NOMO-1 (cell line): ENCODE measurements around the gene NODAL.

Experiments used
- DNase-seq, 2 experiments: peaks; one replicate each; lab custom pipeline; 2025; ENCODE audit not compliant: unreplicated experiment in 2 of 2; lab: John Stamatoyannopoulos, UW

The NODAL gene

DNA sequence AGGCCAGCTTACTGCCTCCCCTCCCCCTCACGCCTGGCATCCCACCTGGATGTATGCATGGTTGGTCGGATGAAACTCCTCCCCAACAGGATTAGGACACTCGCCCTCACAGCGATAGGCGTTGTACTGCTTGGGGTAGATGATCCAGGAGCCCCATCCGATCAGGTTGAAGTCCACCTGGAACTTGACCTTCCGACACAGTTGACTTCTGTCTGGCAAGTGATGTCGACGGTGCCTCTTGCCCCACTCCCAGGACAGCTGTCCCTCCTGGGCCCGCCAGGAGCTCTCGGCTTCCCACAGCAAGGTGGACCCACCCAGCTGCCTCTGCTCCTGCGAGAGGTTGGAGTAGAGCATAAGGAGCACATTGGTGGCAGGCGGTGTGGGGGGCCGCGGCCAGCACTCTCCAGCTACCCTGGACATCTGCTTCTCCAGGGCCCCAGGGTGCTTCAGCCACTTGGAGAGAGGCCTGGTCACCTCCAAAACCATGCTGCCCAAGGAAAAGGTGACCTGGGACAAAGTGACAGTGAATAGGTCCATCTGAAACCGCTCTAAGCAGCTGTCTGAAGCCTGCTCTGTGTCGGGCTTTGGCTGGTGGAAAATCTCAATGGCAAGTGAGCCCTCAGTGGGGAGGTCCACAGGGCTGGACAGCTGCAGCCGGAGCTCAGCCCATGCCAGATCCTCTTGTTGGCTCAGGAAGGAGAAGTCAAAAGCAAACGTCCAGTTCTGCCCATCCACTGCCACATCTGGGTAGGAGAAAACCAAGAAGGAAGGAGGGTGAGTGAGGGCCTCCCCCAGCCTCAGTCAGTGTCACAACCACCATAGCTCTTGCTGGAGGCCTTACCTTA lies 6.0 kb downstream of the NODAL start:
- DNase-seq: no peak

DNA sequence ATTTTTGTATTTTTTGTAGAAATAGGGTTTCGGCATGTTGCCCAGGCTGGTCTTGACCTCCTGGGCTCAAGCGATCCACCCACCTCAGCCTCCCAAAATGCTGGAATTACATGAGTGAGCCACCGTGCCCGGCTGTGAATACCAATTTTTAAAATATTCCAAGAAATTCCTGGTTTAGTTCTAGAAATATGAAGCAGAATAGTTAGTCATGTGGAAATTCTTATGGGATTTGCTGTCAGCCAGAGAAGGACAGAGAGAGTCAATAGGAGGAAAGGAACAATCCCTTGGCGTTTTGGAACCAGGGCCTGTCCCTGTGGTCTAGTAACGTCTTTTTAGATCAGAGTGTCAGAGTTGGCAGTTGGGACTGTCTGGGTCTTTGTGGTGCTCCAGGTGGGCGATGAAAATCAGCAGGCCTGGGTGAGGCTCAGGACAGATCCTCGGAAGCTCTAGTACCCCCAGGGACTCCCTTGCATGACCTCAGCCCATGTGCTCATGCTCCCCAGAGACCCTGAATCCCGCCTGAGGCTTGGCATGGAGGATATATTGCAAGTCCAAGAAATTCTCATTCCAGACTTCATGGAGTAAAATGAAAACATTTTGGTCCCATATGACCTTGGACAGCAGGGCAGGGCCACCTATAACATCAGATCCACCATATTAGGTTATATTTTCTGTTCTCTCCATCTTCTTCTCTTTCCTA lies 7.8 kb downstream of the NODAL start:
- DNase-seq: no peak

DNA sequence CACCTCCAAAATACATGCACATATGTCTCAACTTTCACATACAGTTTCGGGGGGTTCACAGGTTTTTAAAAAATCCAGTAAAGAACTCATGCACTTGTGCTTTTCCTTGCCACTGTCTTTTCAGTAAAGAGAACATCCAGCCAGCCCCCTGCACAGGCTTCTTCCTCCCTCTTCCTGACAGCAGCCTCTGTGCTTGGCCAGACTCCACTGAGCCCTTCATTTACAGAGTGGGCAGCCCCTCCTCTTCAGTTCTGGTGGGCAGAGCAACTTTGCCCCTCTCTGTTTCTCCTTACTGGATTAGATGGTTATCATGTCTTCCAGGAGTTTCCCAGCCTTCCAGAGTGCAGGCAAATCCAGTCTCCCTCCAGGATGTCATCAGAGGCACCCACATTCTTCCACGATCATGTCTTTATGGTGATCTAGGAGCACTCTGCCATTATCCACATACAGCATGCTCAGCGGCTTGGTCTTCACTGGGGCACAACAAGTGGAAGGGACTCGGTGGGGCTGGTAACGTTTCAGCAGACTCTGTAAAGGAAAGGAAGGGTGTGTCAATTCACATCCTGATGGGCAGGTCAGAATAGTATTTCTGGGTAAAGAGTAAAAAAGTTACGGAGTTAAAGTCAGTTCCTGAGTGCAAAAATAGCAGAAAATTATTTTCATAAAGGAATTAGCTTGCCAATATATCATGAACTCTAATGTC lies 8.8 kb downstream of the NODAL start:
- no peak for DNase-seq

DNA sequence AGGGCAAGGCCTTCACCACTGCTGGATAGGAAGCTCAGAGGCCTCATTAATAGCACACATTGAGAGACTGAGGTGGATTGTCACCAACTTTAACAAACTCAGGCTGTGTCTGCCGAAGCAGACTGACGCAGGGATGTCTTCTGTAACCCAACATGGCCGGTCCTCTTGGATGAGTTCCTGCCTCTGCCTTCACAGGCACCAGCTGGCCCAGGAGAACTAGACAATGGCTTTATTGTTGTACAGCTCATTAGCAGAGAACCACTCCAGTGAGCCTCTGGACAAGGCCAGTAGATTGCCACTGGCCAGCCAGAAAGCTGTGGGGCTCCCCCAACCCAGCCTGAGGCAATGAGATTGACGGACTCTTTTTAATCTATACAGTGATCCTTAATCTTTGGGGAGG lies 9.4 kb downstream of the NODAL start:
- DNase-seq: no peak

DNA sequence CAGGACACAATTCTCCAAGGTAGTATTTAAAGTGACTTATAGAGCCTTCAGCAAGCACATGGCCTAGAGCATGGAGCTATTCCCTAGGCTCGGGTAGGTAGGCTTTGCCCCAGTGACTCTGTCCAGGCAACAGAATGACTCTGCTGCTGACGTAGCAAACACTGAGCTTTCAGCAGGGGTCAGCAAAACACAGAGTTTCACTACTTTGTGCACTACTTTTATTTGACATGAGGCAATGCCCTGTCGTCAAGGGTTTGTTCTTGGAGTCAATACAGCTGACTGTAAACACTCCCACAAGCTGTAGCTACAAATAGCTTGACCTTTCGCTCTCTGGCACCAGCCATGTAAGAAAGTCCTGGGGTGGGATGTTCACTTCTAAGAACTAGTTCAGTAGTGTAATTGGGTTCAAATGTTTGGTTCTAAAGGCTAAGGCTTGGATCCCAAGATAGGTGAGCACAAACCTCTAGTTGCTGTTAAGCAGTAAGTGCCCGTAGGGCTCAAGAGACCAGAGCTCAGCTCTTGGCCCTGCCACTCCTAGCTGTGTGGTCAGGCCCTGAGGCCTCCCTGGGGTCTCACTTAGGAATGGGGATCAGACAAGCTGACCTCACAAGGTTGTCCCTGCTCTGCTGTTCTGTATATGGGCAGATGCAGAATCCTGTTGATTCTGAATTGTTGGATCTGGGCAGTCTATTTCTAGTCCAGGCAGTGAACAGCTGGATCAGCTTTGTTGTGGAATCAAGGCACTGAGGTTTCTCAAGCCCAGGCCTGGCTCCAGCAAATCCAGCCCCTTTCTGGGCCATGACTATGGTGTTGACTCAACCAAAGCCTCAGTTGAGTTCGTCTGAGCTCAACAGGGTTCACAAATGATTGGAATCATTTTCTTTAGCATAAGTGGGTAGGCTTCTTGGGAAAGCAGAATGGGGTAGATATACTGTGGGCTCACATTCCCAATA lies 10.7 kb downstream of the NODAL start:
- no peak for DNase-seq

DNA sequence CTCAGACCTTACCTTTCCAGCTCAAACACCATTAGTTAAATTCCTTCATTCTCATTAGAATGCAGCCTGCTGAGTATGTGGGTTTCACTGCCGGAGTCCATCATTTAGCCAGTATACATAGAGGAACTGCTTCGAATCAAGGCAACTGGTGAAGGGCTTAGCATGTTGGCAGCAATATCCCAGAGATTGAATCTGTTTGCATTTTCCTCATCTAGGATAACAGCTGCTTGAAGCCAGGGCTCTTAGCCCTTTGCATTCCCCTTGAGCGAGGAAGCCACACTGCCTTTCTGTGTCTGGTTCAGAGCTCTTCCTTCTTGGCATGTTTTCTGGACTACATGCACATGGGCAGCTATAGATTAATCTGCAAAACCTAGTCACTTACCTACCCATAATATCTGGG lies 14.7 kb downstream of the NODAL start:
- DNase-seq: no peak

DNA sequence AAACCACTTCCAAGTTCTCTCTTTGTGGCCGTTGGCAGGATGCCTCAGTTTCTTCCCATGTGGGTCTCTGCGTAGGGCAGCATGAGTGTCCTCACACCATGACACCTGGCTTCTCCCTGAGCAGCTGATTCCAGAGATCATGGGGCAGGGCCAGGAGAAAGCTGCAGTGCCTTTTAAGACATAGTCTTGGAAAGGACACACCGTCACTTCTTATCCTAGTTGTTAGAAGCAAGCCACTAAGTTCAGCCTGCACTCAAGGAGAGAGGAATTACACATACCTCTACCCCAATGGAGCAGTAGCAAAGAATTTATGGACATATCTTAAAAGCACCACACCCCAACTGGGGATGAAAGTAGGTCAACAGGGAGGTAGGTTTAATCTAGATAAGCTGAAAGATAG lies 16.4 kb downstream of the NODAL start:
- DNase-seq: no peak

DNA sequence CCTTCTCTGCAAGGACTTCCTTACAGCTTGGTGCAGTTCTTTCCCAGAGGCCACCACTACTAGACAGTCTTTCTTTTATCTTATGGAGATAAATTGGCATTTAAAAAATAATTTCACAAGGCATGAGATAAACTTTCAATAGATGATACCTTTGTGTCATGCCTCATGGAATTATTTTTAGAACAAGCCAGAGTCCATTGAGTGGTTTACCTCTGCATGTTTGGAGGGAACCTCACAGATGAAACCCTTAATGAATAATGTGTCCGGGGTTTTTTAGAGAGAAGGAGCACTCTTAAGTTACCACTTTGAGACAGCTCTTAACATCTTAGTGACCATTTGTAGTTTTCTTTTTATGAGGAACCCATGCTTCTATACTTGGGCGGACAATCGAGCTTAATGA lies 17.2 kb downstream of the NODAL start:
- no peak for DNase-seq

DNA sequence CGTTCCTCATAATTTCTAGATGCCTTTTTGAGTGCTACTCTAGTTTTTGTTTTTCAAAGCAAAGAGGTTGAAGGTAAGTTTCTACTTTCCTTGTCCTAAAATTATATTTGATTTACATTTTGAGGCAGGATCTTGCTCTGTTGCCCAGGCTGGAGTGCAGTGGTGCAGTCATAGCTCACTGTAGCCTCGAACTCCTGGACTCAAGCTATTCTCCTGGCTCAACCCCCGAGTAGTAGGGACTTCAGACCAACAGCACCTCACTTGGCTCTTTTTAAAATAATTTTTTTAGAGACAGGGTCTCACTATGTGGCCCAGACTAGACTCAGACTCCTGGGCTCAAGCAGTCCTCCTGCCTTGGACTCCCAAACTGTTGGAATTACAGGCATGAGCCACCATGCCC lies 22.8 kb downstream of the NODAL start:
- no peak for DNase-seq

DNA sequence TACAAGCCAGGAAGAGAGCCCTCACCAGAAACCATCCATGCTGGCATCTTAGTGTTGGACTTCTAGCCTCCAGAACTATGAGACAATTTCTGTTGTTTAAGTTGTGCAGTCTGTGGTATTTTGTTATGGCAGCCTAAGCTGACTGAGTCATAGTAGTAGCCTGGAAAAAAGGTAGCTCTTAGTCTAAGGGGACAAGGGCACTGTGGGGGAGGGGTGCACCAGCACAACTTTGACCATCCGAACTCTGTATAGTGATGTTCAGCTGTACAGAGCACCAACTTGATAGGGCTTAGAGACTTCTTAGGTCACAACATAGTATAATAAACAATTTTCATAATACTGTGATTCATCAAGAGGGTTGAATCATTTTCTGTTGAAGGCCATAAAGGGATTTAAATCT lies 23.3 kb downstream of the NODAL start:
- DNase-seq: no peak

DNA sequence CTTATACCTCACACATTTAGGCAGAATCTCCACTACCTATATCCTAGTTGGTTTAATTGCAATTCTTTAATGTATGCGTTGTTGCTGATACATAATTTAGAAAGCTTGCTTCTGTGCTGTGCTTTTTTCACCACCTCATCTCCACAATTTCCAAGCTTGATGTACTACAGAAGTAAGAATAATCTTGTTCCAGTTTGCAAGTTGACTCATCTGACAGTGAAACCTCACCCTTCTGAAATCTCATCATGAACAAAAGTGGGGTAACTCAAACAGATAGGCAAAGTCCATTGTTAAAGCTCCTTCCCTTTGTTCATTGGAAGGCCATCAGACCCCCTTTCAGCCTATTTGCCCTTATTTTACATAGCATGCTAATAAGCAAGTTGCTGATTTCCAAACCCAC lies 23.9 kb downstream of the NODAL start:
- no peak for DNase-seq

DNA sequence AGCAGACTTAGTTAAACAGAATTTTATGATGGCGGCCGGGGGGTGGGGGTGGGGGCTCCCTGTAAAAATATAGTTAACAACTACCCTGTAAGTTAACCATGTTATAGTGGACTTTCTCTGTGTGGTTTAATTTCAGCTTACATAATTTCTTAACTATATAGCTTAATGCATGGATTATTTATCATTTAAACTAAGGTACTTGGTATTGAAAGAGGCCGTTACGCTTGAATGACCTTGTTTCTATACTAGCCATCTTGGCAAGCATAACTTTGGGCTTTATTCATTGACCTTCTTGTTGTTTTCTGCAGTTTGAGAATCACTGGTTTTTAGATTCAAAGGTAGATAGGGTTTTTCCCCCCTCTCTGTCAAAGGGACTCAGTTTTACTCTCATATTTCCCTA lies 29.1 kb downstream of the NODAL start:
- no peak for DNase-seq

DNA sequence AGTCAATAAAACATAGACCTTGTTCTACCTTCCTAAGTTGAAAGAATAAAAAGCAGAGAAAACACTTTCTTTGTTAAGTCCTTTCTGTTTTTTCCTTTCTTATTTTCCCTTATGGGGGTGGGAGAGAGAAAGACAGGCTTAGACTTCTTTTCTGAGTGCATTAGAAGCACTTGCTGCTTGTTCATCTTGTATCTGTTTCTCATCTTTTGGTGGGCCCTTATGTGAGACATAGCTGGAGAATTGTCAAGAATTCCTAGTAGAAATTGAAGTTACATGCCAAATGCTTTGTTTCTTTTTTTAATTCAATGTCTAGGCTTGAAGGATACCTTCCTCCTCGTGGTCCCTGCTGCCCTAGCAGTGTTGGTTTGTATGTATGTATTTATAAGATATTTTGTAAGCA lies 30.9 kb downstream of the NODAL start:
- no peak for DNase-seq

DNA sequence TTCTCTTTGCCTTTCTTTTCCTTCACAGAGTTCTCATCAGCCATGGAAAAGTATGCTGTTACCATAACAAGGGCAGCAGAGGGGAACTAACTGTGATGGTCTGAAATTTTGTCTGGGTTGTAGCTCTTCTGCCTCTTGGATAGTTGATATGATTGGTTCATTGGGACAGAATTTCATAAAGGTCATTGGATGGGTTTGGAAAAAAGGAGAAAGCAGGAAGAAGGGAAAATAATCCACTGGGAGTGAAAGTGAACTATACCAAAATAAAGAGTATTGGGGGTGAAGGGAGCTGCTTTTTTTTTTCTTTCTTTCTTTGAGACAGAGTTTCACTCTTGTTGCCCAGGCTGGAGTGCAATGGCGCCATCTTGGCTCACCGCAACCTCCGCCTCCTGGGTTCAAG lies 31.7 kb downstream of the NODAL start:
- DNase-seq: no peak

DNA sequence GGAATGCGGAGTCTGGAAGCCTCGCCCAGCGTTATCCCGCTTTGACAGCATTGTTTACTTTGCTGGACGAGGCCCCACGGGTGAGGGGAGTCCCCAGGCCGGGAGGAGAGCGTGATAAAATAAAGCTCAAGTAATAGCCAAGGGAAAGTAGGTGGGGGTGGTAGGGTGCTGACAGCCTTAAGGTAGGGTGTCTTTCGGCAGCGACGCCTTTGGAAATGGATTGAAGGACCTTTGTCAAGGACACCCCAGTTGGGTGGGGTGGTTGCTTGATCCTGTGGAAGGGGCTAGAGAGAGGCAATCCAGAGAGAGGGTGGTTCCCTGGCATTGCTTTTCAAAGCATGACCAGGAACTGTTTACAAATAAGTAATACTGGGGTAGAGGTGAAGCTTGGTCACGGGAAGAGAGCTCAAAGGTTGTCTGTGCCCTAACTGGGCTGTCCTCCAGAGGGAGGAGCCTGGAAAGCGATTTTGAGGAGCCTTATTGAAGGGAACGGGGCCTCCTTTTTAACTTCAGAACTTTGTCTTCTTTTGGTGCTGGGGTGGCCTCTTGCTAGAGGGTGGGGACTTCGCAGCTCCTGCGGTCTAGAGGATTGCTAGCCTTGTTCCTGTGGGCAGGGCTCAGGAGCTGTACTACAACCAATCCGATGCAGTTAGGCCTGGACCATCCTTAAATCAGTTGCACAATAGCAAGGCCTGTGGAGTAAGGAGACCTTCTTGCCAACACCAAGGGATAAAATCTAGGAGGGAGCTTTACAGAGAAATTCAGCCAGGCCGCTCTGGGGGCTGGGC lies 36.2 kb downstream of the NODAL start:
- peak; percentile 88 to 95 for DNase-seq

DNA sequence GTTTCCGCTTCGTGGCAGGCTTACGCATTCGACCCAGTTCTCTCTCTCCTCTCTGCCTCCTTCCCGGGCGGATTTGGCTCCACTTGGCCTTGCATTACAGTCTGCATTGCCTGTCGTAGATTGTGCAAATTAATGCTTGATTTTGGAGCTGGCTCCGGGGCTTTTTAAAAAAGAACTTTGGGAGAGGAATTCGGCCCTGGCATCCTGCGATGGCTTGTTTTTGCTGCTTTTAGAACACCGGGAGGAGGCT lies 36.8 kb downstream of the NODAL start:
- no peak for DNase-seq

DNA sequence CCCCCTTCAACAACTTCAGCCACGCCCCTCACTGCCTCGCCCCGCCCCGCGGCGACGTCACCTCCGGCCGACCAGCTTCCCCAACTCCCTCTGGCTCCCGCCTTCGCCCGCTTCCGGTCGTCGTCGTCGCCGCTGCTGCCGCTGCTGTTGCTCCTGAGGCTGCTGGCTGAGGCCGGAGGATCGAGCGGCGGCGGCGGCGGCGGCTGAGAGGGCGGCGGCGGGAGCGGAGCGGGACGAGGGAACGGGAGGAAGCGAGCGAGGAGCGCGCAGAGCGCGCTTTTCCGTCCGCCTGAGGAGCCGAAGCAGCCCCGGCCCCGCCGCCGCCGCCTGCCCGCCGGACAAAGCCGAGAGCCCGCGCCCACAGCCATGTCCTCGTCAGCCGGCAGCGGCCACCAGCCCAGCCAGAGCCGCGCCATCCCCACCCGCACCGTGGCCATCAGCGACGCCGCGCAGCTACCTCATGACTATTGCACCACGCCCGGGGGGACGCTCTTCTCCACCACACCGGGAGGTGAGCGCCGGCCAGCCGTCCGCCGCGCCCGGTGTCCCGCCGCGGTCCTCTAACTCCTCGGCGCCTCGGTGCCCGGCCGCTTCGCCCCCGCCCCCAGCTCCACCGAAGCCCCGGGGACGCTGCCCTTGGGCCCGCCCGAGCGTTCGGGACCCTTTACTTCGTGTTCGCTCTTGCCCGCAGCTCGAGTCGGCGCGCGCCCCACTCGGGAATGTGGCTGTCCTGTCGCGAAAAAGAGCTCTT lies 37.3 kb downstream of the NODAL start, which contains the start of gene EIF4EBP2:
Gene EIF4EBP2, plus strand, starts transcription at position 110 of the 751 bp plus-strand sequence. Its CDS starts 257 bp downstream, at position 367.
- peak; percentile 83 to 94 for DNase-seq

DNA sequence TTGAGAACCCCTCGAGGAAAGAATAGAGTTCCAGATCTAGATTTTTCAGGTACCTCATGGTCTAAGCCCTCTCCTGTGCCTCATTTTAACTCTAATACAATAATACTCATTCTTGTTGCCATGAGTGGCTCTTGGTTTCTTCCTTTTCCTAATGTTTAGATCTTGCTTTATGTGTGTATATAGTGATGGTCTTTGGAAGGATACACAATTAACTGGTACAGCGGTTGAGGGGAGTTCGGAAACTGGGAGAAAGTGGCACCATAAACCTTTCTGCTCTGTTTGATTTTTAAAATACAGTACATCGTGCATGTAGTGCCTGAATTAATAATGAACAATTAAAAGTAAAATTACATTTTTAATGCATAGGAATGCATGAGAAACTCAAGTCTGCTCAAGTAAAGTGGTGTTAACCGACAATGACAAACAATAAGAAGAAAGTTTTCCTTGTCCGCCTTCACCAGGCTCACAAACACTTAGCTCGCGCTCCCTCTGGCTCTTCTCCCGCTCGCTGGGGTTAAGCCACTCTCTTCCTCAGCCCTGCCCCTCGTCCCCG lies 37.9 kb downstream of the NODAL start:
- no peak for DNase-seq

DNA sequence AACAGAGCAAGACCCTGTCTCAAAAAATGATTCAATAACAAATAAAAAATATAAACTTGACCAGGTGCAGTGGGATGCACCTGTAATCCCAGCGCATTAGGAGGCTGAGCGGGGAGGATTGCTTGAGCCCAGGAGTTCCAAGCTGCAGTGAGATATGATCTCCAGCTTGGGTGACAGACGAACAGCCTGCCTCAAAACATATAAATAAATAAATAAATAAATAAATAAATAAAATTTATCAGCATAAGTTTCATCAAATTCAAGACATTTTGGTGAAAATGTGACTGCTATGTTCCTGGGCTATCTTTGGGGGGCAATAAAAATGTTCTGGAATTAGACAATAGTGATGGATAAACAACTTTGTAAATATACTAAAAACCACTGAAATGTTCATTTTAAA lies 42.3 kb downstream of the NODAL start:
- DNase-seq: no peak
